Mucosa of rectum (tissue), 2 donors: ENCODE data around the gene ASB13.
A peak's percentile ranks its signal among the peaks of the same experiment; 100 is the strongest.

ENCODE experiments used
- H3K27ac ChIP-seq, 2 donors: one replicate each; pipeline ENCODE4 v1.7.0; 2013; ENCODE audit warnings: inconsistent platforms in 2 of 2, low read depth in 2 of 2, low read length in 2 of 2
- H3K27me3 ChIP-seq, 2 donors: one replicate each; pipeline ENCODE4 v1.7.0; 2013; ENCODE audit warnings: low read length in 2 of 2; ENCODE audit not compliant: control insufficient read depth in 2 of 2, insufficient read depth in 2 of 2
- H3K36me3 ChIP-seq, 2 donors: one replicate each; pipeline ENCODE4 v1.7.0; 2013; ENCODE audit warnings: low read length in 2 of 2; ENCODE audit not compliant: control insufficient read depth in 2 of 2, insufficient read depth in 2 of 2
- H3K4me1 ChIP-seq, 2 donors: one replicate each; pipeline ENCODE4 v1.7.0; 2013; ENCODE audit warnings: low read length in 2 of 2, mild to moderate bottlenecking in 1 of 2; ENCODE audit not compliant: control insufficient read depth in 2 of 2, insufficient read depth in 2 of 2
- H3K4me3 ChIP-seq, 2 donors: one replicate each; pipeline ENCODE4 v1.7.0; 2013; ENCODE audit warnings: low read length in 2 of 2
- H3K9ac ChIP-seq, 2 donors: one replicate each; pipeline ENCODE4 v1.7.0; 2013; ENCODE audit warnings: low read length in 2 of 2, low read depth in 1 of 2, mild to moderate bottlenecking in 1 of 2
- H3K9me3 ChIP-seq, 2 donors: one replicate each; pipeline ENCODE4 v1.7.0; 2013; ENCODE audit warnings: low read length in 2 of 2; ENCODE audit not compliant: control insufficient read depth in 2 of 2
- donor health status: healthy.
- donor health status: Normal muscosa, but diverticular disease.

Gene ASB13

GRCh38 chr10:5608608-5609220 is 57.7 kb downstream of the ASB13 start:
- Histone ChIP-seq H3K4me1 (peaks cover 13 to 24% of the 10 kb centered on the region in 2 donors), H3K9me3 (no peaks in the 10 kb centered on the region), H3K36me3 (no peaks in the 10 kb centered on the region), H3K27ac (no peak overlapping the region), H3K9ac (no peak overlapping the region), H3K27me3 (no peaks in the 10 kb centered on the region), H3K4me3 (peak overlapping the region in 1 of 2 donors; percentile 37)

- no peak overlapping the region for H3K27ac ChIP-seq
- no peaks in the 10 kb centered on the region for H3K27me3 ChIP-seq
- H3K4me1 ChIP-seq: peaks cover 12 to 21% of the 10 kb centered on the region in 2 donors
- H3K36me3 ChIP-seq: no peaks in the 10 kb centered on the region
- no peak overlapping the region for H3K4me3 ChIP-seq
- no peak overlapping the region for H3K9ac ChIP-seq
- no peaks in the 10 kb centered on the region for H3K9me3 ChIP-seq
Observed at GRCh38 chr10:5607594-5607993, 58.8 kb downstream of the ASB13 start.

GRCh38 chr10:5606864-5607263 is 59.5 kb downstream of the ASB13 start:
- no peak overlapping the region for H3K4me3 ChIP-seq
- H3K9me3 ChIP-seq: no peaks in the 10 kb centered on the region
- no peaks in the 10 kb centered on the region for H3K36me3 ChIP-seq

DNA sequence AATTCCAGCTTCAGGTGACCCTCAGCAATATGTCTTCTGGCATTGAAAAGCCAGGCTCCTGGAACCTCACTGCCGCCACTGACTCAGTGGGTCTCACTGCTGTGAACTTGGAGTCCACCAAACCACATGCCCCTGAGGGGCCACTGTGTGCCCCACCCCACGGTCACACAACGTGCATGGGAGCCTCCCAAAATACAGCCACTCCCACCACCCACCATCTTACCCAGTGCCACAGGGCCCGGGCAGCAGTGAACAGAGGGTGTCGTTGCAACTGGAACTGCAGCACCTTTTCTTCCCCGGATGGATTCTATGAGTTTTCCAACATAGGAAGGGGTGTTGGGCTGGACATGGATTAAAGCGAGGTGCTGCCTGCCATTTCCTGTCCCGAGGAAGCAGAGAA is 60.1 kb downstream of the ASB13 start:
- no peak overlapping the region for H3K4me3 ChIP-seq
- H3K27me3 ChIP-seq: no peaks in the 10 kb centered on the region
- H3K36me3 ChIP-seq: no peaks in the 10 kb centered on the region
- no peak overlapping the region for H3K9ac ChIP-seq
- H3K9me3 ChIP-seq: no peaks in the 10 kb centered on the region
- peaks cover 12 to 16% of the 10 kb centered on the region in 2 donors for H3K4me1 ChIP-seq
- H3K27ac ChIP-seq: no peak overlapping the region

More at GRCh38 chr10:5606864-5607263, 59.5 kb downstream of the ASB13 start:
- Histone ChIP-seq H3K27me3 (no peaks in the 10 kb centered on the region), H3K4me1 (peaks cover 12 to 16% of the 10 kb centered on the region in 2 donors), H3K9ac (no peak overlapping the region), H3K27ac (no peak overlapping the region)

GRCh38 chr10:5604961-5605360 is 61.4 kb downstream of the ASB13 start:
- Histone ChIP-seq H3K36me3 (no peaks in the 10 kb centered on the region), H3K9me3 (no peaks in the 10 kb centered on the region), H3K27ac (no peak overlapping the region), H3K4me3 (no peak overlapping the region), H3K9ac (no peak overlapping the region), H3K27me3 (no peaks in the 10 kb centered on the region), H3K4me1 (peaks cover 5 to 10% of the 10 kb centered on the region in 2 donors)

GRCh38 chr10:5604236-5604925 is 62.0 kb downstream of the ASB13 start:
- no peak overlapping the region for H3K27ac ChIP-seq

GRCh38 chr10:5603848-5604170 is 62.6 kb downstream of the ASB13 start:
- no peak overlapping the region for H3K4me3 ChIP-seq
- no peaks in the 10 kb centered on the region for H3K9me3 ChIP-seq
- H3K27ac ChIP-seq: no peak overlapping the region
- H3K36me3 ChIP-seq: no peaks in the 10 kb centered on the region
- no peaks in the 10 kb centered on the region for H3K4me1 ChIP-seq
- no peaks in the 10 kb centered on the region for H3K27me3 ChIP-seq
- H3K9ac ChIP-seq: no peak overlapping the region

More at GRCh38 chr10:5604236-5604925, 62.0 kb downstream of the ASB13 start:
- Histone ChIP-seq H3K4me3 (no peak overlapping the region), H3K4me1 (peaks cover 0 to 5% of the 10 kb centered on the region in 2 donors), H3K9me3 (no peaks in the 10 kb centered on the region), H3K9ac (no peak overlapping the region), H3K36me3 (no peaks in the 10 kb centered on the region), H3K27me3 (no peaks in the 10 kb centered on the region)

- Histone ChIP-seq H3K9ac (no peak overlapping the region), H3K4me1 (no peaks in the 10 kb centered on the region), H3K36me3 (no peaks in the 10 kb centered on the region), H3K4me3 (no peak overlapping the region), H3K27ac (no peak overlapping the region), H3K9me3 (no peaks in the 10 kb centered on the region), H3K27me3 (no peaks in the 10 kb centered on the region)
Observed at GRCh38 chr10:5603091-5603847, 63.1 kb downstream of the ASB13 start.

DNA sequence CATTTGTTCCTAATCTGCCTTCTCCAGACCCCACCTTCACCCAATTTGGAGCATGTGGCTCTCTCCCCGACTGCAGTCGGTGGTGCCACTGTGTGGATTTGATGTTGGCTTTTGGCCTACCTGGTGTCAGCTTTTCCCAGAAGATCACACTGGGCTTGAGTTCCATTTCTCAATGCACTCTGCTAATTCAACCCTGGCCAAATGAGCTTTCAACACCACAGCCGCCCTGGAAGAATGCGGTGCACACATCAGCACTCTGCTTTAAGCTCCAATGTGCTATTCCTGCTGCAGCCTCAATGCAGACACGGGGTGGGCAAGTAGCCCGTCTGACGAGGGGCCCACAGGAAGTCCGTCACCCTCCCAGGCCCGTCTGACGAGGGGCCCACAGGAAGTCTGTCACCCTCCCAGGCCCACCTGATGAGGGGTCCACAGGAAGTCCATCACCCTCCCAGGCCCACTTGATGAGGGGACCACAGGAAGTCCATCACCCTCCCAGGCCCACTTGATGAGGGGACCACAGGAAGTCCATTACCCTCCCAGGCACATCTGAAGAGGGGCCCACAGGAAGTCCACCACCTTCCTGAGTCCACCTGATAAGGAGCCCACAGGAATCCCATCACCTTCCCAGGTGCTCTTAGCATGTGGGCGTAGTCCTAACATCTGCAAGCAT is 64.4 kb downstream of the ASB13 start:
- no peaks in the 10 kb centered on the region for H3K9me3 ChIP-seq
- no peak overlapping the region for H3K9ac ChIP-seq
- H3K27ac ChIP-seq: no peak overlapping the region
- H3K4me1 ChIP-seq: no peaks in the 10 kb centered on the region
- no peaks in the 10 kb centered on the region for H3K36me3 ChIP-seq
- no peak overlapping the region for H3K4me3 ChIP-seq
- no peaks in the 10 kb centered on the region for H3K27me3 ChIP-seq

DNA sequence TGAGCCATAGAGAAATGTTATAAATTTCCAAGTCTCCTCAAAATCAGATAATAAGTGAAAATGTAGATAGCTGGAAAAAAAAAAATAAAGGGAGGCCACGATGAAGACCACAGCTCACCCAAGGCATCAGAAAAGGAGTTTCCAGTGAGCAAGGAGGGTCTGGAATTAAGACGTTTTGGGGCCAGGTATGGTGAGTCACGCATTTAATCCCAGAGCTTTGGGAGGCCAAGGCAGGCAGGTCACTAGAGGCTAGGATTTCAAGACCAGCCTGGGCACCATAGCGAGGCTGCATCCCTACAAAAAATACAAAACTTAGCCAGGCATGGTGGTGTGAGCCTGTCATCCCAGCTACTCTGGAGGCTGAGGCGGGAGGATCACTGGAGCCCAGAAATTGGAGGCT is 65.5 kb downstream of the ASB13 start:
- Histone ChIP-seq H3K9ac (no peak overlapping the region), H3K27ac (no peak overlapping the region), H3K4me1 (no peaks in the 10 kb centered on the region), H3K9me3 (no peaks in the 10 kb centered on the region), H3K27me3 (no peaks in the 10 kb centered on the region), H3K36me3 (no peaks in the 10 kb centered on the region), H3K4me3 (no peak overlapping the region)
